IPS-18a (cell line): ENCODE measurements around the gene CHKA.

ENCODE experiments used
- H3K27ac ChIP-seq: one replicate; pipeline ENCODE4 v1.5.1; 2013; ENCODE audit warnings: low read length
- H3K27me3 ChIP-seq: one replicate; pipeline ENCODE4 v1.6.1; 2013; ENCODE audit warnings: mild to moderate bottlenecking, low read length; ENCODE audit not compliant: control insufficient read depth, insufficient read depth
- H3K36me3 ChIP-seq: one replicate; pipeline ENCODE4 v1.6.1; 2013; ENCODE audit warnings: low read depth, low read length; ENCODE audit not compliant: control insufficient read depth
- H3K4me1 ChIP-seq: one replicate; pipeline ENCODE4 v1.6.1; 2013; ENCODE audit warnings: low read depth, low read length; ENCODE audit not compliant: control insufficient read depth
- H3K4me3 ChIP-seq: one replicate; pipeline ENCODE4 v1.5.1; 2013; ENCODE audit warnings: low read length
- H3K9ac ChIP-seq: one replicate; pipeline ENCODE4 v1.6.1; 2013; ENCODE audit warnings: mild to moderate bottlenecking, low read length, moderate library complexity
- H3K9me3 ChIP-seq: one replicate; pipeline ENCODE4 v1.6.1; 2013; ENCODE audit warnings: low read depth, low read length; ENCODE audit not compliant: control insufficient read depth

The CHKA gene

DNA sequence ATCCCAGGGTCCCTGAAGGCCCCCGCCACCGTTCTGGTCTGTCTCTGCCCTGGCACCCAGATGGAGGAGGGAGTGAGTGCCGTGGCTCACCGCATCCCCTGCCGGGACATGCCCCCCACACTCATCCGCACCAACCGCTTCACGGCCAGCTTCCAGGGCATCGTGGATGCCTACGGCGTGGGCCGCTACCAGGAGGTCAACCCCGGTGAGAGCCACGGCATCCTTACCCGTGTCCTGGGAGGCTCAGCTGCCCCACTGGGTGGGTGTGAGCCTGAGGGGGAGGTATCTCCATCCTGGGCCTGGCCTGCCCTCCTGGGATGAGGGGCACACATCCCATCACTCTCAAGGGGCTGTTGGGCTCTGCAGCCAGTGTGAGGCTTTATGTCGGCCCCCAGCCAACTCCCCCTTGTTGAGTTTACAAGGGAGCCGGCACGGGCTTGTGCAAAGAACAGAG is 76.3 kb downstream of the CHKA start:
- Histone ChIP-seq H3K27ac (no peak overlapping the region), H3K36me3 (no peaks in the 10 kb centered on the region), H3K4me3 (no peak overlapping the region), H3K9me3 (no peaks in the 10 kb centered on the region), H3K4me1 (peaks cover 2% of the 10 kb centered on the region), H3K27me3 (no peaks in the 10 kb centered on the region), H3K9ac (no peak overlapping the region)

DNA sequence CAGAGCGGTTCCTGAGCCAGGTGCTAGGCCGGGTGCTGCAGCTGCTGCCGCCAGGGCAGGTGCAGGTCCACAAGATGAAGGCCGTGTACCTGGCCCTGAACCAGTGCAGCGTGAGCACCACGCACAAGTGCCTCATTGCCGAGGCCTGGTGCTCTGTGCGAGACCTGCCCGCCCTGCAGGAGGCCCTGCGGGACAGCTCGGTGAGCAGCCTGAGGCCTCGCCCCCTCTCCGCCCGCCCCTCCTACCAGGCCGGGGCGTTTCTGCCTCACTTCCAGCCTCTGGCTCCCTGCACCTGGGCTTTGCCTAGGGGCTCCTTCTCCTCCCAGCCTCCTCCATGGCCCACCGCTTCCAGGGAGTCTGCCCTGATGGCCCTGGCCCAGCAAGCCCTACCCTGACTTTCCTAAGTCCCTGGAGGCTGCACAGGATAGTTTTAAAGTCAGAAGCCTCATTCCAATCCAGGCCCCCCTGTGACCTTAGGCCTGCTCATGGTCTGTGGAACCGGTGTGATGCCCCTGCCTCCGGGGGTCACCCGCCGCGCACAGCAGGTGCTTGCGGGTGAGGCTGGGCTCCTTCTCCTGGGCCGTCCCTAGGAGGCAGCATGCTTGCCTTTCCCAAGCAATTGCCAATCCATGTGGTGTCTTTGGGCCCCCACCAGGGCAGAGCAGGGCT is 76.9 kb downstream of the CHKA start:
- Histone ChIP-seq H3K4me3 (no peak overlapping the region), H3K9me3 (no peaks in the 10 kb centered on the region), H3K9ac (no peak overlapping the region), H3K4me1 (peaks cover 2% of the 10 kb centered on the region), H3K27me3 (no peaks in the 10 kb centered on the region), H3K36me3 (no peaks in the 10 kb centered on the region), H3K27ac (no peak overlapping the region)

DNA sequence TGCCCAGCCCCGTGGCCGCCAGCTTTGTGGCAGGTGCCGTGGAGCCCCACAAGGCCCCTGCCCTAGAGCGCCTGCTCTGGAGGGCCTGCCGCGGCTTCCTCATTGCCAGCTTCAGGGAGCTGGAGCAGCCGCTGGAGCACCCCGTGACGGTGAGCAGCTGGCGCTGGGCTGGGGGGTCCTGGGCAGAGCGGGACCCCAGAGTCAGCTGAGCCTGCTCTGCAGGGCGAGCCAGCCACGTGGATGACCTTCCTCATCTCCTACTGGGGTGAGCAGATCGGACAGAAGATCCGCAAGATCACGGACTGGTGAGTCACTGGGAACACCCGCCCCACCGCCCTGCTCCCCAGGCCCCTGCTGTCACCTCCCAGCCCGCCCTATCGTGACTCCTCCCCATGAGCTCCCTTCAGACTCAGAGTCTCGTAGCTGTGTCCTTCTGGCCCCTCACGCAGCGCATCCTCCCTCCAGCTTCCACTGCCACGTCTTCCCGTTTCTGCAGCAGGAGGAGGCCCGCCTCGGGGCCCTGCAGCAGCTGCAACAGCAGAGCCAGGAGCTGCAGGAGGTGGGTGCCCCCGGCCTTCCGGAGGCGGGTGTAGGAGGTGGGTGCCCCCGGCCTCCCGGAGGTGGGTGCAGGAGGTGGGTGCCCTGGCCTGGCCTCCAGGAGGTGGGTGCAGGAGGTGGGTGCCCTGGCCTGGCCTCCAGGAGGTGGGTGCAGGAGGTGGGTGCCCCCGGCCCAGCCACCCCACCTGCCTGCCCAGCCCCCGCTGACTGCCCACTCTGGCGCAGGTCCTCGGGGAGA is 77.6 kb downstream of the CHKA start:
- Histone ChIP-seq H3K9ac (no peak overlapping the region), H3K4me3 (no peak overlapping the region), H3K4me1 (peaks cover 2% of the 10 kb centered on the region), H3K9me3 (no peaks in the 10 kb centered on the region), H3K27ac (no peak overlapping the region), H3K36me3 (no peaks in the 10 kb centered on the region), H3K27me3 (no peaks in the 10 kb centered on the region)

DNA sequence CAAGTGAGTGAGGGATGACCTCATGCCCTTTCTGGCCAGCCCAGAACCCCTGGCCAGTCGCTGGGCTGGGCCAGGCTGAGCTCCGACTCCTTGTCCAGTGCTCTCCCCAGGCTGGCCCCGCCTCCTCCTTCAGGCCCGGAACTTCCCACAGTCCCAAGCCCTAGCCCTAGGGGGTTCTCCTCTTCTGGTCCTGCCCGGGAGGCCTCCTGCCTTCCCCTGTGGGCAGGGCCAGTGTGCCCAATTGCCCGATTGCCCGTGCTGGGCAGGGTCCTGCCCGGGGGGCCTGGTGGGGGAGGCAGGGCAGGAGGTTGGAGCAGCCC is 78.2 kb downstream of the CHKA start:
- no peaks in the 10 kb centered on the region for H3K27me3 ChIP-seq
- H3K9ac ChIP-seq, result no peak overlapping the region
- H3K27ac ChIP-seq, result no peak overlapping the region
- no peaks in the 10 kb centered on the region for H3K36me3 ChIP-seq
- no peak overlapping the region for H3K4me3 ChIP-seq
- no peaks in the 10 kb centered on the region for H3K9me3 ChIP-seq
- peaks cover 6% of the 10 kb centered on the region for H3K4me1 ChIP-seq

DNA sequence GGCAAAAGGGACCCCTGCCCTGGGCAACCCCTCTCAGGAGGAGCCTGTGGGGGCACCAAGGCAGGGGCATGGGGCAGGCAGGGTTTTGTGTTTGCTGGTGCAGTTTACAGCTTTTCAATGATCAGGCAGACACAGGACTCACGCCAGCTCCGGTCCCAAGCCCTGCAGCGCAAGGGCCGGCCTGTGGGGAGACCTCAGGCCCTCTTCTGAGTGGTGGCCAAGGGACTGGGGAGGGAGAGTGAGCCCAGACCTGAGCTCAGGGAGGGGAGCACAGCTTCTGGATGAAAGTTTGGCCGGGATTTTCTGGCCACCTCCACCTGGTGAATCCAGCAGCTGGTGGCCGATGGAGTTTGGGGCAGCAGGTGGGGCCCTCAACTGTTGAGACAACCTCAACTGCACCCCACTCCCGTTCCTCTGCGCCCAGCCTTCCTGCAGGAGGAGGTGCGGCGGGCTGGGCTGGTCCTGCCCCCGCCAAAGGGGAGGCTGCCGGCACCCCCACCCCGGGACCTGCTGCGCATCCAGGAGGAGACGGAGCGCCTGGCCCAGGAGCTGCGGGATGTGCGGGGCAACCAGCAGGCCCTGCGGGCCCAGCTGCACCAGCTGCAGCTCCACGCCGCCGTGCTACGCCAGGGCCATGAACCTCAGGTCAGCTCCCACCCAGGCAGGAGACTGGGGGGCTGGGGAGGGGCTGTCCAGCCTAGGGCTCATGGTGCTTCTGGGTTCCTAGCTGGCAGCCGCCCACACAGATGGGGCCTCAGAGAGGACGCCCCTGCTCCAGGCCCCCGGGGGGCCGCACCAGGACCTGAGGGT is 78.8 kb downstream of the CHKA start:
- no peaks in the 10 kb centered on the region for H3K27me3 ChIP-seq
- H3K36me3 ChIP-seq, result no peaks in the 10 kb centered on the region
- no peaks in the 10 kb centered on the region for H3K9me3 ChIP-seq
- H3K27ac ChIP-seq, result no peak overlapping the region
- no peak overlapping the region for H3K9ac ChIP-seq
- H3K4me3 ChIP-seq, result no peak overlapping the region
- H3K4me1 ChIP-seq, result peaks cover 6% of the 10 kb centered on the region

DNA sequence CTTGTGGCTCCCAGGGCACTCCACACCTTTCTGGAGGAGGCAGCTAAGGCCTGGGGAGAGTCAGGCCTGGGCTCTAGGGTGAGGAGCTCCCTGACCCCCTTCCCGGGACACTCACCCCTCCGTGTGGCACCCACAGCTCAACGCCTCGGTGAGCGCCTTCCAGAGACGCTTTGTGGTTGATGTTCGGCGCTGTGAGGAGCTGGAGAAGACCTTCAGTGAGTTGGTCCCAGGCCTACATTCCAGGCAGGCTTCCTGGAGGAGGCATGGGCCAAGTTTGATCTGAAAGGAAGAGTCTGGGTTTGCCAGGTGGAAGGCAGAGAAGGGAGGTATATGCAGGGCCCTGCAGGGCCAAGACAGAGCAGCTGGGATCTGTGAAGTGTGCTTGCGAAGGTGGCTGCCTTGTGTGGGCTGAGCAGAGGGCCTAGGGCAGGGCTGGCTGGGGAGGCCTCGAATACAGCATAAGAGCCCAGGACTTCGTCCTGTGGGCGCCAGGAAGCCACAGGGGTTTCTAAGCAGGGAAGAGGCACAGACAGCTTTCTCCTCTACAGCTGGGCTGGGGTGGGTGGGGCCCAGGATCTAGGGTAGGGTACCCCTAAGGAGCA is 79.5 kb downstream of the CHKA start:
- no peak overlapping the region for H3K9ac ChIP-seq

DNA sequence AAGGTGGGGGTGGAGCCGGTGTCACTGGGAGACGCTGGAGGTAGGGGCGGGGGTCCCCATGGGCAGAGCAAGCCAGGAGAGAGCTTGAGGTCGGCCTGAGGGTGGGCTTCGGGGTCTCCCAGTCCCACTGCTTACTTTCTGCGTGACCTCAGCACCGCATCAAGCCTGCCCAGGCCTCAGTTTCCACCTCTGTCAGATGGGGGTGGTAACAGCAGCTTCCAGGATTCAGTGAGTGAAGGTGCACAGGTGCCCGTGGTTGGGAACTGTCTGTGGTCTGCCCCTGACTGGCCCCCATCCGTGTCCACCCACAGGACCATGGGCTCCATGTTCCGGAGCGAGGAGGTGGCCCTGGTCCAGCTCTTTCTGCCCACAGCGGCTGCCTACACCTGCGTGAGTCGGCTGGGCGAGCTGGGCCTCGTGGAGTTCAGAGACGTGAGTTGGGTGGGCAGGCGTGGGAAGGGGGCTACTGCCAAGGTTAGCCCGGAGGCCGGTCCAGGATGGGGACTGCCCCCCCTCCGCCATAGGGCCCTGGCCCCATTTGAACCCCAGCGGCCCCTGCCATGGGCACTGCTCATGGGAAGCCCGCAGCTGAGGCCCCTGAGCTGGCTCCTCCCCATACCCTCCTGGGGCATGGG is 80.1 kb downstream of the CHKA start:
- Histone ChIP-seq H3K9ac (no peak overlapping the region), H3K4me3 (no peak overlapping the region), H3K27ac (no peak overlapping the region), H3K4me1 (peaks cover 6% of the 10 kb centered on the region), H3K36me3 (no peaks in the 10 kb centered on the region), H3K9me3 (no peaks in the 10 kb centered on the region), H3K27me3 (no peaks in the 10 kb centered on the region)

More for the DNA sequence above, 79.5 kb downstream of the CHKA start:
- Histone ChIP-seq H3K27me3 (no peaks in the 10 kb centered on the region), H3K27ac (no peak overlapping the region), H3K36me3 (no peaks in the 10 kb centered on the region), H3K4me1 (peaks cover 6% of the 10 kb centered on the region), H3K4me3 (no peak overlapping the region), H3K9me3 (no peaks in the 10 kb centered on the region)

DNA sequence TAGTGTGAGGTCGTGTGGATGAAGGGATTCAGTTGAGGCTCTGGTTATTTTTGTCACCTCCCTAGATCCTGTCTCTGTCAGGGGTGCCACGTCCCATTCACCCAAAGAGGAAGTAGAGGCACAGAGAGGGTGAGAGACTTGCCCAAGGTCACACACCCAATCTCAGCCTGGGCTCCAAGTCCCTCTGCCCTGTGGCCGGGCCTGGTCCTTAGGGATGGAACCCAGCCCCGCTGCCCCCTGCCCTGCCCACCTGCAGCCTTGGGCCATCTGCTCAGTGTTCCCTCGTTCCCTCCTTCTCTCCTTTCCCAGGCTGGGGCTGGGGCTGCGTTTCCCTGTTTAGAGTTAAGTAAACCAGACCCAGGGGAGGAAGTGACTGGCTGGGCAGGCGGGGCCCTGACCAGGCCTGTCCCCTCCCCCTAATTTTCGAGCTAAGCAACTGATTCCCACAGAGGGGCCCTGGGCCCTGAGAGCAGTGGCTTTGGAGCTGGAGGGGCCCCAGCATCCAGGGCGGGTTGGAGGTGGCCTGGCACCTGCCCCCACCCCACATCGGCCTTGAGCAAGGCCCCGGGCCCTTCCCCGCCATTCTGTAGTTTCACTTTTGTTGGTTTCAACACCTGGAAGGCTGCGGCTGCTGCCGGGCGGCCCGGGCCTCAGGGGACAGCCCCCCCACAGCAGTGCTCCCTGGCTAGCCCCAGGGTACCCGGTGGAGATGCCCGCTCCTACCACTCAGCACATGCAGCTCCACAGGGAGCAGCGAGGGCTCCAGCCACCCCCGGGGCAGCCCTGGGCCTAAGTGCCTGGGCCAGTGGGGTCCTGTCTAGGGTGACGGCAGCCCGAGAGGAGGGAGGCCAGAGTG is 80.9 kb downstream of the CHKA start:
- Histone ChIP-seq H3K27me3 (no peaks in the 10 kb centered on the region), H3K9me3 (no peaks in the 10 kb centered on the region), H3K36me3 (peaks cover under 1% of the 10 kb centered on the region), H3K9ac (no peak overlapping the region), H3K4me1 (peaks cover 6% of the 10 kb centered on the region), H3K27ac (no peak overlapping the region), H3K4me3 (no peak overlapping the region)

DNA sequence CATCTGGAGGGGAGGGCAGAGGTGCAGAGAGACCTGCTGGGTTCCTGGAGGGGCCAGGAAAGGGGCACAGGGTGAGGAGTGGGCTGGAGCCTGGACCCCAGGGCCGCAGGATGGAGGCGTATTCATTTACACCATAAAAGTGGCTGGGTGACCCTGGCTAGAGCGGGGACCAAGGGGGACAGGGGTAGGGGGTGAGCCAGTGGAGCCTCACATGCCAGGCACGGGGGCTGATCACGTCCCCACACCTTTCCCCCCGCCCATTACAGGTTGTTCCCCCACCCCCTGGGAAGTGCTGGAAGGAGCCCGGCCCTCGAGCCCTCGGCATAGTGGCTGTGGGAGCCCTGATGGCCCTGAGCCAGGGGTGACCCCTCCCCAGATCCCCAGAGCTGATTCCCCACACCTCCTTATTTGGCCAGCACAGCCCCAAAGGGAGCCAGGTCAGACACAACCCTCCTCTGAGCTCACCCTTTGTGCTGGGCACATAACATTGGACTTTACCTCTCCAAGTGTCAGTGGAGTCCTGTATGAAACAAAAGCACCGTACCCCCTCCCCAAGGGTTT is 81.6 kb downstream of the CHKA start:
- H3K36me3 ChIP-seq, result peaks cover 5% of the 10 kb centered on the region
- H3K9me3 ChIP-seq, result no peaks in the 10 kb centered on the region
- H3K9ac ChIP-seq, result no peak overlapping the region
- no peaks in the 10 kb centered on the region for H3K27me3 ChIP-seq
- H3K27ac ChIP-seq, result no peak overlapping the region
- H3K4me3 ChIP-seq, result no peak overlapping the region
- H3K4me1 ChIP-seq, result peaks cover 6% of the 10 kb centered on the region

DNA sequence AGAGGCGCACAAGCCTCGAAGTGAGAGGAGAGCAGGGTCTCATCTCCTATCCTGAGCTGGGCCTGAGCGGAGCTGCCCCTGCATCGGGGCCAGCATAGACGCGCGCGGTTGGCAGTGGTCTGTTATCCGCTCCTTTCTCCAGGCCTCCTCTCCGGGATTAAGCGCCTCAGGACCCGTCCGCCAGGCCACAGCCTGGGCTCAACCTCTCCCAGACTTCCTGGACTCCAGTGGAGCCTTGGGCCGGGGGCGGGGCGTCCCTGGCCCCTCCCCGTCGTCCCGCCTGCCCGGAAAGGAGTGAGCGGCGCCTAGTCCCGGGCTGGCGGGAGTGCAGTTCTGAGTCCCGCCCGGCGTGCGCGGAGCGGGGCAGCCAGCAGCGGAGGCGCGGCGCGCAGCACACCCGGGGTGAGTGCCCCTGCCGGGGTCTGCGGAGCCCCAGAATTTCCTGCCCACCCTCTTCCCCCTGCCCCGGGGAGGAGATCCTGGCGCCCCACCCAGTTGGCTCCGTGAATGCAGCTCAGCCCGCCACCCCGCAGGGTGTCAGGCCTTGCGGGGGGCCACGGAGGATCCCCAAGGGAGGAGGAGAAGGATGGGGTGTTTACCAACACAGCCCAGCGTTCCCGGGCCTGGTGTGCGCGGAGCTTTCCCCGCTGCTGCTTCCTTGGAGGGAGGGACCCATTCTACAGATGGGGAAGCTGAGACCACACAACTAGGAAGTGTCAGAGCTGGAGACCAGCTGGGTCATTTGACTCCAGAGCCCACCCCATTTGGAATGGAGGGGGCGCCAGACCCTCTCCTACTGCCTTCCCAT is 82.3 kb downstream of the CHKA start, which contains the start of gene TCIRG1:
Gene TCIRG1 (plus strand): TSS at position 308 of the 808 bp plus-strand sequence. CDS start 2,247 bp downstream, outside the sequence.
- Histone ChIP-seq H3K27me3 (no peaks in the 10 kb centered on the region), H3K4me3 (peak within 1 kb of the TSS; percentile 49), H3K9ac (no peak within 1 kb of the TSS), H3K27ac (no peak within 1 kb of the TSS), H3K9me3 (no peaks in the 10 kb centered on the region), H3K4me1 (peaks cover 6% of the 10 kb centered on the region), H3K36me3 (peaks cover 10% of the 10 kb centered on the region)
